Measurements from ENCODE around the gene USP11. TPM values are rescaled to one million over a fixed set of nuclear protein-coding genes. Genes with fewer than 3 reads are reported as not detected.
A peak's percentile ranks its signal among the peaks of the same experiment; 100 is the strongest.

Gene USP11
- total and polyA plus RNA-seq, 3 donors from 2014 or later = 113 to 185 (median 128) TPM

DNA sequence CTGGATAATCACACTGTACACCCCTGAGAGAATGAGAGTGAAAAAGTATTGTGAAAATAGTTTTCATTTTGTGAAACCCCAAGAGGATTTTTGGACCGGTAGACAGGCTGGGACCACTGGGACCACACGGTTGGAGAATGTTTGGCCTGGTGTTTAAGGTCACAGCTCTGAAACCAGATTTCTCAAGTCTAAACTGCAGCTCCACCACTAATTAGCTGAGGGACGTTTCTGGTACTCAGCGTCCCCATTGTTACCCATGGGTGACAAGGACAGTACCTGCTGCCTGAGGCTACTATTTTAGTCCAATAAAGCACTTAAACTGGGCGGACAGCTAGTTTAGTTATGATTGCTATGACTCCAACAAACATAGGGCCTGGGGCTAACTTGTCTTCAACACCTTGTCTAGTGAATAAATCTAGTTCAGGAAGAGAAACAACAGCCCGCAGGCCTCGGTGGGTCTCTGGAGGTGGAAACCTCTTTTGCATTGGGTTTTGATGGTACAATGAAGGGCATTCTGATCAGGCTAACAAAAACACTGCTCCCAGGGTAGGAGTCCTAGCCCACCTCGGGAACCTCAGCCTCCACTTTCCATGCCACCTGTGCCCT is 509 bp upstream of the USP11 start:
- peak overlapping the region; percentile 63 to 78 for H3K4me3 ChIP-seq
- H3K36me3 ChIP-seq (ENCODE audit: low read depth, missing control alignments) = no peaks in the 10 kb centered on the region
- 40 to 52% methylated on average over 4 to 8 of the region's 8 CpGs for WGBS, 2 donors
- H3K4me1 ChIP-seq = peaks cover 3% of the 10 kb centered on the region
- no peaks in the 10 kb centered on the region for H3K9me3 ChIP-seq
- TF ChIP-seq POLR2A (IDR thresholded peaks at IDR 0.05) (no peak), CTCF (IDR thresholded peaks at IDR 0.05) (no peak)
- H3K27ac ChIP-seq = peak overlapping the region; percentile 97 to 99
- DNase-seq = no peak
- no peaks in the 10 kb centered on the region for H3K27me3 ChIP-seq
- intact Hi-C loops (cut with DNase I; ENCODE audit: low total_unique reads) = no loop called here

DNA sequence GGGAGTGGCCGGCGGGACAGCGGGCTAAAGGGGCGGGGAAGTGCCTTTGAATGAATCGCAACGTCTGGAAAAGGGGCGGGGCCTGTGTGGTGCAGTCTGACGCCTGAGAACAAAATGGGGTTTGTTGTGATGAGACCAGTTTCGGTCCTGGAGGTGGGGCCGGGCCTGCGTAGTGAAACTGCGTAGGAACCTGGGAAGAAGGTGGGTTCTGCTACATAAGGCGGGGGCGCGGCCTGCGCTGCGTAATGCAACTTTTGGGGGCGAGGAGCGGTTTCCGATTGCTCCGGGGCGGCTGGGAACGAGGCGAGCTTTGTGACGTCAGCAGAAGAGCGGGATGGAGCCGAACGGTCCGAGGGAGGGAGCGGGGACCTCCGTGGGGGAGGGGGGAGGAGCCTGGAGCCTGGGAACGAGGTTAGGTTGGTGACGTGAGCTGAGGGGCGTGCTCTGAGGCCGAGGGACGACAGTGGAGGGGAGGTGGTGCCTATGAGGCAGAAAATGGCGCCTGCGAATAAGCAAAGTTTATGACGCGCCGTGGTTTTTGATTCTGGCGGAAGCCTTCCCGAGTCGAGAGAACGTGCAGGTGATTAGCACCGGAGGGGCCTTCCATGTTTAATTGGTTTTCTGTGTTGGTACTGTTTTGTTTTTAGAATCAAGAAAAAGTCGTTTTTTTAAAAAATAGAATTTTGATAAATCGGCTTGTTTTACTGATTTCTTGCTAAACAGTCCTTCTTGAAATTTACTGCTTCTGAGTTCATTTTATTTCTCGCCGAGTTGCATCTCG is 714 bp downstream of the USP11 start:
- H3K27ac ChIP-seq = peak overlapping the region; percentile 97 to 99
- intact Hi-C loops (cut with DNase I; ENCODE audit: low total_unique reads) = no loop called here
- WGBS, 2 donors = 1% methylated on average over 18 to 50 of the region's 51 CpGs

GRCh38 chrX:47234583-47234982 is 1.8 kb downstream of the USP11 start:
- no peaks in the 10 kb centered on the region for H3K9me3 ChIP-seq
- WGBS, 2 donors = 34 to 39% methylated on average over 3 of the region's 3 CpGs
- H3K36me3 ChIP-seq (ENCODE audit: low read depth, missing control alignments) = no peaks in the 10 kb centered on the region
- intact Hi-C loops (cut with DNase I; ENCODE audit: low total_unique reads) = no loop called here
- no peak for TF ChIP-seq CTCF (IDR thresholded peaks at IDR 0.05)
- no peak for TF ChIP-seq POLR2A (IDR thresholded peaks at IDR 0.05)
- no peaks in the 10 kb centered on the region for H3K27me3 ChIP-seq
- DNase-seq = no peak
- peaks cover 3% of the 10 kb centered on the region for H3K4me1 ChIP-seq
- peak overlapping the region; percentile 63 to 78 for H3K4me3 ChIP-seq
- H3K27ac ChIP-seq = peak overlapping the region; percentile 24 to 97

More for the DNA sequence above, 714 bp downstream of the USP11 start:
- peak overlapping the region; percentile 63 to 78 for H3K4me3 ChIP-seq
- no peaks in the 10 kb centered on the region for H3K27me3 ChIP-seq
- no peaks in the 10 kb centered on the region for H3K36me3 ChIP-seq (ENCODE audit: low read depth, missing control alignments)
- no peaks in the 10 kb centered on the region for H3K9me3 ChIP-seq
- TF ChIP-seq POLR2A (IDR thresholded peaks at IDR 0.05) = no peak
- TF ChIP-seq CTCF (IDR thresholded peaks at IDR 0.05) = no peak
- DNase-seq = peak; percentile 97
- peaks cover 3% of the 10 kb centered on the region for H3K4me1 ChIP-seq

DNA sequence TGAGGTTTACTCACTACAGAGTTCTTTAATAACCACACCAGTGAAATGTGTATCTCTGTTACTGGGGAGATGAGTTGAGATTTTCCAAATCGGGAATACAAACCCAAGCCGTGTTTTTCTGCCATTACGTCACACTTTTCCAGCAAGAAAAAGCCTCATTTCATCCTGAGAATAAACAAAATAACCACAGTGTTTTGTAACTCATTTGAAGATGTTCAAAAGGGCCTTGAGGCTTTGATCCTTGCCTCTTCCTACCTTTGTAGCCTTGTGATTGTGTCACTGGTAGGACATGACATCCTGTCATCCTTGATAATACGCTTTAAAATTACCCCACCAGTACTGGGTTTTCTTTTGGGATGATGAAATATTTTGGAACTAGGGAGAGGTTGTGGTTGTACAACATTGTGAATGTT is 2.9 kb downstream of the USP11 start:
- no peaks in the 10 kb centered on the region for H3K36me3 ChIP-seq (ENCODE audit: low read depth, missing control alignments)
- intact Hi-C loops (cut with DNase I; ENCODE audit: low total_unique reads) = no loop called here
- 51 to 59% methylated on average over 4 of the region's 4 CpGs for WGBS, 2 donors
- DNase-seq = no peak
- no peak overlapping the region for H3K4me3 ChIP-seq
- no peaks in the 10 kb centered on the region for H3K9me3 ChIP-seq
- TF ChIP-seq POLR2A (IDR thresholded peaks at IDR 0.05) = no peak
- TF ChIP-seq CTCF (IDR thresholded peaks at IDR 0.05) = no peak
- H3K27ac ChIP-seq = peak overlapping the region; percentile 39 to 97
- H3K4me1 ChIP-seq = peaks cover 3% of the 10 kb centered on the region
- no peaks in the 10 kb centered on the region for H3K27me3 ChIP-seq

Measured in testis (tissue), 3 donors.